ENCODE measurements around the gene RBM28.
"Not testable (repeated sequence)": the region's sequence is repeated elsewhere in the genome, so short reads cannot be mapped to it uniquely, and the experiment has no call there.

The RBM28 gene

GRCh38 chr7:128280451-128280850 is 63.3 kb downstream of the RBM28 start:
- DNase-seq = not testable (repeated sequence)

GRCh38 chr7:128279124-128279713 is 64.5 kb downstream of the RBM28 start:
- no peak for DNase-seq

DNA sequence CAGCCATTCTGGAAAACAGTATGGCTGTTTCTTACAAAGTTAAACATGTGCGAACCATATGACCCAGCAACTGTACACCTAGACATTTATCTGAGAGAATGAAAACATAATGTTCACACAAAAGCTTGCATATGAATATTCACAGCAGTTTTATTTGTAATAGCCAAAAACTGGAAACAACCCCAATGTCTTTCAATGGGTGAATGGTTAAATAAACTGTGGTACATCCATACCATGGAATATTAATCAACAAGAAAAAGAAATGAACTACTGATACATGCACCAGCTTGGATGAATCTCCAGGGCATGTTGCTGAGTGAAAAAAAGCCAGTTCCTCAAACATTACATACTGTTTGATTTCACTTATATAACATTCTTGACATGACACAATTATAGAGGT is 65.3 kb downstream of the RBM28 start:
- no peak for DNase-seq

GRCh38 chr7:128275681-128276080 is 68.0 kb downstream of the RBM28 start:
- no peak for DNase-seq

DNA sequence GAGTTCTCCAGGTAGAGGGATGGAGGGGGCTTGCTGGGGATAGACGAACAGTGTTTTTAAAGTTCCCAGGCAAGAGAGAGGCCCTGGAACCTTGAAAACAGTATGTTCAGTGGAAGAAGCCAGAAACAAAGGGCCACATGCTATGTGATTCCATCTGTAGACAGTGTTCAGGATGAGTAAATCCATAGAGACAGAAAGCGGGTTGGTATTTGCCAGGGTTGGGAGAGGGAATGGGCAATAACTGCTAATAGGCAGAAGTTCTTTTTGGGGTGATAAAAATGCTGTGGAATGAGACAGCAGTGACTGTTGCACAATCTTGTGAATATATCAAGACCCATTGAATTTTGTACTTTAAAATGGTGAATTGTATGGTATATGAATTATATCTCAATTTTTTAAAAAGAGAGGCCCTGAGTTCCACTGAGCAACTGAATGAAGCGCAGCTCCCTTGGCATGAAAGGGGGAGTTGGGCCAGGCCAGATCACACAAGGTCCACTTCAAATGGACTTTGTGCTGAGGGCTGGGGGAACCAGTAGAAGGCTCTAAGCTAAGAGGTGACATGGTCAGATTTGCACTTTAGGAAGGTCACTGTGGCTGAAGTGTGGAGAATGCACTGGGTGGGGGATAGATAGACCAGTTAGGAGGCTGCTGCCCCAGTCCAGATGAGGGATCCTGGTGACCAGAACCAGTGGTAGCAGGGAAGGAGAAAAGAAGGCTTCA is 68.7 kb downstream of the RBM28 start:
- DNase-seq = no peak

GRCh38 chr7:128274246-128274883 is 69.3 kb downstream of the RBM28 start:
- no peak for DNase-seq

- no peak for DNase-seq
These were observed 71.7 kb downstream of the RBM28 start for GRCh38 chr7:128271942-128272481.

DNA sequence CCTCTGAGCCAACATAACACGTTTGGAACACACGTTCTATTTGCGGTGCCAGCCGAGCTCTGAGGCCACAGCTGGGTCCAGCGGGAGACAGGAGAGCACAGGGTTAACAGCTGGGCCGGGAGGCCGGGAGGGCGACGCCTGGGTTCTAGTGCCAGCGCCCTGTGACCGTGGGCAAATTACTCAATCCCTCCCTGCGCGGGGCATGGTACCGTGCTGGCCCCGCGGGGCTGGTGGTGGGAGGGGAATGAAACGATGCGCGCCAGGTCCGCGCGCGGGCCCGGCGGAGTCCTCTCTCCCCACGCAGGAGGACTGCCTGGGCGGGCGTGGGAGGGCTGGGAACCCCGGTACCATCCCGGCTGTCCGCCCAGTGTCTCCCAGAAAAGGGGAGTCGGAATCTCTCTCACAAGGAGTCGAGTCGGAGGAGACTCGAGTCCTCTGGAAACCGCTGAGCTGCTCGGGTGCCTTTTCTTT is 72.2 kb downstream of the RBM28 start:
- DNase-seq = no peak

DNA sequence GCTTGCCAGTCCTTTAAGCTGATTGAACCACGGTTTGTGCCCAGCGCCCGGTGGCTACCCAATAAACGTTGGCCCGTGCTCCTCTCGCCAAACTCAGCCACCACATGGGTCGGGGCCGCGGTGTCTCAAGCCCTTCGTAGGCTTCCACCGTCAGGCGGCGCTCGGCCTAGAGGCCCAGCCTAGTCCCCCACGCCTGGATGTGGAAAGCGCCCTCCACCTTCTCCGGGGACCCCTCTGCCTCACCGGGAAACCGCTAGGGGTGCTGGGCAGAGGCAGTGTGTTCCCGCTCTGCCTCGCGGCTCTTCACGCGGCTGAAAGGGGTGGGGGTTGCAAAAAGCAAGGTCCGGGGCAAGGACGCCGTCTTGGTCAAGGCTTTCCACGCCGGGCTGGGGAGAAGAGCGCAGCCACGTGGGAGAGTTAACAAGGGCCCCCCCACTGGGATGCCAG is 72.9 kb downstream of the RBM28 start:
- no peak for DNase-seq

- no peak for DNase-seq
These were observed 75.5 kb downstream of the RBM28 start for GRCh38 chr7:128268233-128268632.

DNA sequence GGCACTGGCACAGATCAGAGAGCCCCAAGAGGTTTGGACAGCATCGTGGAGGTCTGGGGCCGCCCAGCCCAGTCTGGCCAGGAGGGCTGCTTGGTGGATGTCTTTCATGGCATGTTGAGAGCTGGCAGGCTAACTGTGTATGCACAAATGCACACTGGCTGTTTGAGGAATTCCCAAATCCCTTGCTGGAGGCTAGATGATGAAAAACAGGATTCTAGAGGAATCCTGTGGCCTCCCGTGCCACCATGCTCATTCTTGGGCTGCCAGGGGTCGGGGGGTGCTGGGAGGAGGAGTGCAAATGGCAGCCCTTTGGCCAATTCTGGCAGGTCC is 76.1 kb downstream of the RBM28 start:
- DNase-seq = no peak

- DNase-seq = peak in 1 of 2 experiments; percentile 25
These were observed 76.7 kb downstream of the RBM28 start for GRCh38 chr7:128266883-128267594.

DNA sequence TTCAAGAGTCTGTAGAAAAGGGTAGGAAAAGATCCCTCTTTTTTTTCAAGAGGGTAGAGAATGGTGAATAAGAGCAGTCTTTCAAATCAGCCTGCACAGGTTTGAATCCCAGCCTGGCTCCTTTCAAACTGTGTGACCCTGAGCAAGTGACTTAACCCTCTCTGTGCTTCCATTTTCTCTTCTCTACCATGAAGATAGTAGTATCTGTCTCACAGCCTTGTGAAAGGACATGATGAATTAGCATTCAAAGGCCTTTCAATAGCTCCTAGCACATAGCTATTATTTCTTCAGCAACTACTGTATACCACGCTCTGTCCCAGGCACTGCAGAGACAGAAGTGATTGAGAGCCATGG is 77.2 kb downstream of the RBM28 start:
- no peak for DNase-seq

GRCh38 chr7:128265906-128266300 is 77.8 kb downstream of the RBM28 start:
- no peak for DNase-seq

DNA sequence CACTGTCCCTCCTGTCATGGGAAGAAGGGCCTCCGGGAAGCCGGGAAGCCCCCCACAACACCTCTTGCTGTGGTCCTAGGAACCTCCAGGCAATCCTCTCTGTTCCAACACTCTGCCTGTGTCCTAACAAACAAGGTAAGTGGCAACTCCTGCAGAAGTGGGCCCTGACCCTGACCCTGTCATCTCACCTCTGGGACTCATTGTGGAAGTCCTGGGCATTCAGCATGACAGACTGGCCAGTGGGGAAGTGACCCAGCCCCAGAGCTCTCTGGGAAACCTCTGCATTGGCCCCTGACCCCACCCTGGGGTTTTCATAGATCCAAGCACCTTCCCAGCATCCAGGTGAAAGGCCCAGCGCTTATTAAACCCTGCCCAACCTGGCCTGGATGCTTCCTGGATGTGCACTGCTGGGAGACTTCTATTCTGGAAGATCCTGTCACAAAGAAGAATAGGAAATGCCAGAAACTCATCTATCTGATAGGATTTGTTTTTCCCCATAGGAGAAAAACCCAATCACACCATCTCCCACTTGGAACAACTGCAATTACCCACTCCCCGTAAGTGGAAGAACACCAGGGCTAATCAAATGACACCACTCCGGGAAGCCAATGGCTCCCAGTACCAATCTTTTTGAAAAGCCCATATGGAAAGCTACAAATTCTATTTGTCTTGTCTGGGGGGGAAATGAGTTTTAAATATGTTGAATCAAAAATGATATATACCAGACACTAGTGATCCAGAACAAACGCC is 78.4 kb downstream of the RBM28 start:
- DNase-seq = no peak

DNA sequence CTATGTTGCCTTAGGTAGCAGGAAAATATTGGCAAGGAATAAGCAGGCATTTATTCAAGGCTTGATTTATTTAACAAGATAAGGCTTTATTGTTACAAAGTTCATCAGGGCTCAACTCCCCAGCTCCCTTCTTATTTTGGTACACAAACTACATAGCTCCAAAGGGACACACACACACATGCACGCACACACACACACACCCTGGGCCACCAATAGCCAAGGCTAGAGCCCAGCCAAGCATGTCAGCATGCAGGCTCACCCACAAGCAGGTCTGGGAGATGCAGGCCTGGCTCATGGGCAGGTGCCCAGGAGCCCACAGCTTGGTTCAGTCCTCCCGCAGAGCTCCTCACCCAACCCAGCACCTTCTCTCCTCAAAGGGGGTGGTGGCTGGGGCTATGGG is 79.2 kb downstream of the RBM28 start:
- DNase-seq = peak in 1 of 2 experiments; percentile 35

DNA sequence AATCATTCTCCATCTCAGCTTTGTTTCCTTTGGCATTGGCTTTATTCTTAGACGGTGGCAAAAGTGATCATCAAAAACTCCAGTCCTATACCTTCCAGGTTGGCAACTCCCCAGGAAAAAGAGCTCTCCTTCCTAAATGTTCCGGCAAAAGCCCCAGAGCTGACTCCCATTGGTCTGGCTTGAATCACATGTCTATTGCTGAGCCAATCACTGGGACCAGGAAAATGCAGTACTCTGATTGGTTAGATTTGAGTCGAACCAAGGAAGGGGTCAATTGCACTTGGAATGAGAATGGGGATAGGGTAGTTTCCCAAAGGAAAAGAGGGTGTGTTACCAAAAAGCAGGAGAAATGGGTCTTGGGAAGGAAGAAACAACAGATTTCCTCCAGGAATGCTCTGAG is 80.3 kb downstream of the RBM28 start:
- no peak for DNase-seq

DNA sequence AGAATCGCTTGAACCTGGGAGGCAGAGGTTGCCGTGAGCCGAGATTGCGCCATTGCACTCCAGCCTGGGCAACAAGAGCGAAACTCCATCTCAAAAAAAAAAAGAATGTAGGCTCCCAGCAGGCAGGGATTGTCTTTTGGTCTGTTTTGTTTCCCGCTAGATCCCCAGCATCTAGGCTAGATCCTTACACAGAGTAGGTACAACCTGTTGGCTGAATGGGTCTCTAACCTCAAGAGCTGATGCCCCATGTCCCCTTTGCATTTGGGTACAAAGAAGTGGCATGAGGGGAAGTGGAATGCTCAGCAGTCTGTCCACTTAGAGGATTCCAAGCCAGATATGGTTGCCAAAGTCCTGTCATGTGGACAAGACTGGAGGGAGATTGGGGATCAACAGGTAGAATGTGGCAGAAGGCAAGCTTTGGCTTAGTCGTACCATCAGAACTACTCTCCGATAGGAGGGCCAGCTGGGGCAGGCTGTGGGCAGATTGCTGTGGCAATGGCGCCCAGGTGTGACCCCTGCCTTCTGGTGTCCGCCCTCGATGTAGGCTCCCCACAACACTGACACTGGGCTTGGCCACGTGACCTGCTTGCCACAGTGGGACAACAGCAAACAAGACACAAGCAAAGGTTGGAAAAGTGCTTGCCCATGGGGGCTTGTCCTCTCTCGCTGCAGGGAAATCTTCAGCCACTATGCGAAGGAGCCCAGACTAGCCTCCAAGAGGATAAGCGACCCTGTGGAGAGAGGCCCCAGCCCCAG is 81.3 kb downstream of the RBM28 start:
- DNase-seq = no peak

GRCh38 chr7:128260069-128260795 is 83.5 kb downstream of the RBM28 start:
- no peak for DNase-seq

GRCh38 chr7:128259131-128260061 is 84.3 kb downstream of the RBM28 start:
- DNase-seq = peak; percentile 43 to 56
